Activated CD4-positive, alpha-beta T cell treated with anti-CD3 and anti-CD28 coated beads, Interleukin-2, amount 50 U/mL, for 48 hours (primary cell): ENCODE measurements around the gene EPHA7.

ENCODE experiments used
- DNase-seq, 2 experiments: peaks; one replicate each; pipeline ENCODE4 v3.0.0-alpha.2; 2020

The EPHA7 gene

GRCh38 chr6:93419304-93420162 lies at the start of gene EPHA7:
TSS of gene EPHA7 (minus strand) at chr6:93419559. CDS start at chr6:93419341, 218 bp downstream.
- peak; percentile 46 to 56 for DNase-seq

DNA sequence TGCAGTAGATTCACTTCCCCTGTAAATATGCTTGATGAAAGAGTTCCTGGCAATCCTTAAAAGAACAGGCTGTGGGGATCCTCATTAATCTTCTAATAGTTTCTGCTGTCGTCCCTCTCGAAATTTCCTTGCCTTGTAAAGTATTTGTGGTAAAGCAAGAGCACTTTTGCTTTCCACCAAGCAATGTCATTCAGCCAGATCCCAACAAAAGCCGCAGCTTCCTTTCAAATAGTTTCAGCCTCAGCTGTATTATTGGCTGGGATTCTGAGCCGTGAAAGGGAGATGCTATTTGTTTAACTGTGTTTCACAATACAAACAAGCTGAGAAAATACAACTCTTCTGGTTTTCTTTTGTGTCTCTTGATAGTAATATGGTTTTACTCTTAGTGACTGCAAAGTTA lies 48.9 kb upstream of the EPHA7 start:
- DNase-seq: no peak

- no peak for DNase-seq
These were observed 35.2 kb upstream of the EPHA7 start for GRCh38 chr6:93454533-93454932.

- DNase-seq: no peak
These were observed 34.6 kb upstream of the EPHA7 start for GRCh38 chr6:93453956-93454355.

DNA sequence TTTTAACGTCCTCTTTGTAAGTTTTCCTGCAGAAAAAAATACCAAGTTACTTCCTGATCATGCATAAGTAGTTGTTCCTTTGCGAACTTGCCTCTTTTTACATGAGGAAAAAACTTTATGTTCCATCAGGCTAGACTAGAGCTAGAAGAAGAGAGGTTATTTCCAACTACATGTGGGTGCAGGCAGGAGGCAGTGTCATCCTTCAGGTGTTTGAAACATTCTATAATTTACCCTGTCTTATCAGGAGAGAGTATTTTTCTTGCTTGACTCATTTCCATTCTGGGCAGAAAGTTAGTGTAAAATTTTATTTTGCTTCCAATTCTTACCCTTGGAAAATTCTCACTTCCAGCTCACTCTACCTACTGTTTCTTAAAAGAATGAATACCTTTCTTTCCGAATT lies 28.5 kb upstream of the EPHA7 start:
- no peak for DNase-seq

- no peak for DNase-seq
These were observed 18.1 kb upstream of the EPHA7 start for GRCh38 chr6:93437491-93437890.

- no peak for DNase-seq
These were observed 14.2 kb upstream of the EPHA7 start for GRCh38 chr6:93433592-93433991.

DNA sequence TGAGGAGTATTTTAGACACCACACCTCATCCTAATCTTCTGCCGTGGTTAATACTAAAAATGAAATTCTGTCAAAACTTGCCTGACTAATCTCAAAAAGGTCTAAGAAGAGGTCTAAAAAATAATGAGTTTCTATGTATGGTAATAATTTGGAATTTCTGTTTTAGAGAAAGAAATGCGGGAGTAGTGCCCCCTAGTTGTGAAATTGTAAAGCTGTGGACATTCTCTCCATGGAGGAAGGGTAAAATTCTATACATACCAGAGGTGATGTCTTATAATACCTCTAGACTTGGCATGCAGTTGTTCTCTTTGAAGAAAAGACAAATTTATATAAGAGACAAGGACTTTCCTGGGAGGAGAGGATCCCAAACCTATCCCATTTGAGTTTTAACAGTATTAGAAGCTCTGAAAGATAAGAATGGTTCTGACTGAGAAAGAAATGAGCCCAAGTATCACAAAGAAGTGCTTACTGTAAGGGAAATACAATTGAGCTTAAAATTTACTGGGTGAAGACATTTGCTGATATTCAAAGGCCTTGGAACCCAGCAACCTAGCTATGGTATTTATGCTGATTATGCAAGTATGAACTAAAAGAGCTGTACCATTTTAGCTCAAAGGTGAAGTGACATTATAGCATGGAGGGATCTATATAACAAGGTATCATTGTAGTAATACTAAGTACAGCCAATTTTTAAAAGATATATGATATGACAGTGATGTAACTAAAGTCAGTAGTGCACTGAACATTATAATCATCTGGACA lies 5.1 kb upstream of the EPHA7 start:
- DNase-seq: no peak

DNA sequence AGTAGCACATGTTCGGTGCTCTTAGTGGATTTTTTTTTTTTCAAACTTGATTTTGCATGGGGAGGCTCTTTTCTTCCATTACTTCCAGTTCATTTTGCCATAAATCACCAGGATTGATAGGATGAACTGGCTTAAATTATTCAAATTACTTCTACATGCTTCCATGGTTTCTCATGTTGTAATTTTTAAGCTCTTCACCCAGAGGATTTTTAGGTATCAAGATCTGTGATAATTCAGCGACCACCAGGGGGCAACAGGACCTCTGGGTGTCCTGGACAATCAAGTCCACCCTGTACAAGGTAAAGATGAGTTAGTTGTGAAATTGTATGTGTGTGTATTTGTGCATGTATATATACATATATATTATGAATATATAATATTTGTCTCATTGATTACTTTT lies 4.2 kb upstream of the EPHA7 start:
- peak in 1 of 2 experiments; percentile 10 for DNase-seq

- no peak for DNase-seq
These were observed 920 bp upstream of the EPHA7 start for GRCh38 chr6:93420163-93420795.

GRCh38 chr6:93418408-93419303 lies 703 bp downstream of the EPHA7 start:
- peak in 1 of 2 experiments; percentile 5 for DNase-seq

- no peak for DNase-seq
These were observed 1.3 kb downstream of the EPHA7 start for GRCh38 chr6:93418033-93418407.

DNA sequence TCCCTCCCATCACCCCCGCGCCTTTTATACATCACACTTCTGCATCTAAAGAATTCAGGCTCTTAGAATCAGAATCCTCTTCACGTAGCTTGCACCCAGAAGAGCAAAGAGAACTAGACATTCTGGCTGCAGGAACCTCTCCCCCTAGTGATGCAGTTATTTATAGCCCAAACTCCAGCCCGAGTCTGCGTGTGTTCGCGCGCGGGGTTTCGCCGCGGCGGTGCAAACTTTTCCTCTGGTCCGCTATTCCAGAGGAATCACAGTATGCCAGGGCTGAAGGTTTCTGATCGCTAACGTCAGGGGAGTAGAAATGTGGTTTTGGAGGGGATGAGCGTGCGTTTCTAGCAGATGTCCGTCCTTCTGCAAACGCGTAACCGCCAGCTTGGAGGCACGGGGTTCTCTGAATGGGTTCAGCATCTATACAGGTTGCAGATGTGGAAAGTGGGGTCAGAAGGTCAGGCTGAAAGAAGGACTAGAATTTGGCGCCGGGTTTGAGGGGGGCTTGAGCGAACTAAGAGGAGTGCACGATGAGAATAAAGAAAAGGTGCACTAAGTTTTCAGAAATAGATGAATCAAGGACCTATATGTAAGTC lies 1.8 kb downstream of the EPHA7 start:
- DNase-seq: no peak

DNA sequence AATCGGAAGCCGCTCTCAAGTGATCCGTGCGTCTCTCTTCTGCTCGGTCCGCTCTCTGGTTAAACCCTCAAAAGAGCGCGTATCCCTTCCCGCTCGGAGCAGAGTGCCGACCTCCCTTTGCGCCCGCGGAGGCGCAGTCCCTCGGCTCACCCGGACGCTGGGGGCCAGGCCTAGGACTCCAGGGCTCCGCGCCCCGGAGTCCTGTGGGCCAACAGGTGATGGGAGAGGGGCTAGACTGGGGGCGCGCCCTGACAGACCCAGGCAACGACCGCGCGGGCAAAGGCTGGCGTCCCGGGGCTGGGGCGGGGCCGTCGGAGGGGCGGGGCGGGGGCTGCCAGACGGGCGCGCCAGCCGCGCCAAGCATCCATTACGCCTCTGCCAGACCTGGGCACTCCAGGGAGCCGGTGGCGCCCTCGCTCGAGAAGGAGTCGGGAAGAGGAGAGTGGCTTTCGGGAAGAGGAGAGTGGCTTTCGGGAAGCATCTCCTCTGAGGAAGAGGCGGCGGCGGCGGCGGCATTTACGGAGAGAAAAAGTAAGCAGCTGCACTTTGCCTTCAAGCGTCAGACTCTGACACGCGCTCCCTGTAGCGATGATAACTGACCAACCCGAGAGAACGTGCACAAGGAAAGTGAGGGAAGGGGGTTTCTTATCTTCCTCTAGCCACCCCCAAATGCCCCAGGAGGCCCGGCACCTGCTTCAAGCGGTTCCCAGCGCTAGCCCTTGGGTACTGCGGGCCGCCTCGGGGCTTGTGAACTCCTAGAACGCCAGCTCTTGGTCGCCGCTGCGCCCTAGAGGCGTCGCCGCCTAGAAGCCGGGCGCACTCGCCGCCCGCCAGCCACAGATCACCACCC lies 2.6 kb downstream of the EPHA7 start:
- no peak for DNase-seq

DNA sequence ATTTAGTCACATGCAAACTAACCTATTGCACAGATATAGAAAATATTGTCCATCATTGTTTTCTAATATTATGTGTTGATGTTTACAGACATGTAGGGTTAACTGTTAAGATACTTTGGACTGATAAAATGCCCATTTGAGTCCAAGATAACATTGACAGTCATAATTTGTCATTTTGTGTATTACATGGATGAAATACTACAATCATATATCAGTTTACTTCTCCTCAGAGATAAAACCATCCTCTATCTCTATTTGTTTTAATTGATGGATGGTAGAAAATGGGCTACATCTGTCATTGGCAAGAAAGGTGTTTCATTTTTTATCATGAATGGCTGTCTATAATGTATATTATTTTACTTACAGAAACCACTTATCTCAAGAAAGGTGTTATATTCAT lies 6.2 kb downstream of the EPHA7 start:
- DNase-seq: no peak

GRCh38 chr6:93412452-93412851 lies 6.9 kb downstream of the EPHA7 start:
- no peak for DNase-seq

DNA sequence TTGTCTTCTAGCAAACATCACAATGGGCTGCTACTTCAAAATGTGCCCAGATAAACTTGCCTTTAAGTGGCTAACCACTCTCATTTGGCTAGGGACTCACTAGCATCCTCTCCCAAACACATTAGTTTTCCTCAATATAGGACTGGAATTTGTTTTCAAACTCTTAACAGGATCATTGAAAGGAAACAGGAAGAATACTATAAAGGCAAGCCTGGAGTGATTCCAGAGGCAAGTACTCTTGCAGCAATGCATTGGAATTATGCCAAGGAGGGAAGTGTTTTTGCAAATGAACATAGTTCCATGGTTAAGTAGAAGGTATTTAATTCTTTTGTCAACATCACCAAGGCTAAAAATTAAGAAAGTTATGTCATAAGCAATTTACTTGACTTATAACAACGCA lies 12.2 kb downstream of the EPHA7 start:
- no peak for DNase-seq

DNA sequence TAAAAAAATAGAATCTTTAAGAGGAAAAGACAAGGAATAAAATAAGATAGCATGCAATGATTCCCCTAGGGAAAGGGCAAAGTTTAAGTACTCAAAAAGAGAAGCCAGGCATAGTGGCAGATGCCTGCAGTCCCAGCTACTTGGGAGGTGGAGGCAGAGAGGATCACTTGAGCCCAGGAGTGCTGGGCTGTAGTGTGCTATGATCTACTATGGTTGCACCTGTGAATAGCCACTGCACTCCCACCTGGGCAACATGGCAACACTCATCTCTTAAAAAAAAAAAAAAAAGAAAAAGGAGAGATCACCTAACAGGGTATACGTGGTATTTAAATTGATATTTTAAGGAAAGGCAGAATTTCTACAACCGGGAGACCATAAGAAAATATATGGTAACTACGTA lies 16.0 kb downstream of the EPHA7 start:
- no peak for DNase-seq

DNA sequence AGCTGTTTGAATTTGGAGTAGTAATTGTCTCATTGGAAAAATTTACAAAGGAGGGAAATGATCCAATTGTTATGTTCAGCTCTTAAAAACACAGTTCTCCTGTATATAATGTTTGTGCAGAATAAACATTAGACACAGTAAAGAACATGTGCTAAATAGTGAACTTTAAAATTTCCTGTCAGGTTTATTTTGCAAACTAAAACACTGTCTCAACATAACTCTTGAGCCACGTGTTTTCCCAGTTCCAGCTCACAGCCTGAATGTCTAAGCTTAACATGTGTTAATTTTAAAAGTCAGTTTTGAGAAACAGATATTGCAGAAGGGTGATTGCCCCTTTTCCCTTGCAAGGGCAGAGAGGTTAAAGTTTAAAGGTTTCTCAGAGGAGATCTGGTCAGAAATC lies 20.6 kb downstream of the EPHA7 start:
- no peak for DNase-seq

DNA sequence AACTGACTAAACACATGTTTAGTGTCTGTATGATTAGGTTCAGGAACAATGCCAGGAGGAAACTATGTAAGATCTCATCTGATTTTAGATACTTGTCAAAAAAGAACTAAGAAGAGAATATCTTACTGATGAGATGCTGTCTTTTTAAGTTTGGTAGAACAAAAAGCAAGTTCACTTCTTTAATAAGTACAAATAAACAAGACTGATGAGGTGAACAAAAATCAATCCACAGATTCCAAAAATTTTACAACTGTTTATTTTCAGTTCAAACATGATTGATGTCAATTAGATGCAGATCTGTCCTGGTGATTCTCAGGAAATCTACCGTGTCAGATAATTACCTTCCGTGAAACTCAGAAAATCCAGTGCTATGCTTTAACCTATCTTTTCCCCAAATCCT lies 24.9 kb downstream of the EPHA7 start:
- DNase-seq: no peak

DNA sequence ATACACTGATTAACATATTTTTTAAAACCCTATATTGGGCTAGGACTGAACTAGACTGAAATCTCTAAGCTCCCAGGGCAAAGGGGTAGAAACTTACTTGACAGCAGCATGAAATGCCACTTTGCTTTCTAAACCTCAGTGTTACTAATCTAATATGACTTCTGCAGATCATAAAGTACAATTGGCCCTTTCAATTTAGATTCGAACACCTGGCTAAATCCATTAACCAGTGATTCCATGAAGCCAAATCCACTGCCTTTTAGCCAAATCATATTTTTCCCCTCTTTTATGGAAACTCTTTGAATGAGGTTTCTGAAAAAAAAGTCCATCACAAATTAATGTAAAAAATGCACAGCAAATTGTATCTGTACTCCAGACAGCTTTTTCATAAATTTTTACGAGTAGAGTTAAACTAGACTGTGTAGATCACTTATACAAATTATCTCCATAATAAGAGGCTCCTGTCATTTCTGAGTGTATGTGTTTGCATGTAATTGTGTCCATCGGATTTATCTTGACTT lies 25.7 kb downstream of the EPHA7 start:
- no peak for DNase-seq
